Liver (tissue), 9 donors: ENCODE measurements around the gene ZMYND8. TPM values are rescaled to one million over a fixed set of nuclear protein-coding genes. Genes with fewer than 3 reads are reported as not detected.
A peak's percentile ranks its signal among the peaks of the same experiment; 100 is the strongest.

Experiments used
- DNase-seq: peaks from one replicate; pipeline ENCODE4 v3.0.0-alpha.2; 2017; ENCODE audit warnings: low spot score
- H3K27ac ChIP-seq, 2 donors: one replicate each; pipeline ENCODE4 v1.7.0; 2013; ENCODE audit warnings: inconsistent platforms in 2 of 2, low read length in 2 of 2, control low read depth in 1 of 2, low read depth in 1 of 2, mild to moderate bottlenecking in 1 of 2
- H3K27me3 ChIP-seq, 4 donors: one replicate each; pipeline versions ENCODE4 v1.6.1 to v1.7.0; 2013; ENCODE audit warnings: low read length in 3 of 4, inconsistent platforms in 1 of 4, mild to moderate bottlenecking in 1 of 4, moderate library complexity in 1 of 4; ENCODE audit not compliant: control insufficient read depth in 4 of 4, insufficient read depth in 4 of 4
- H3K36me3 ChIP-seq, 4 donors: one replicate each; pipeline versions ENCODE4 v1.6.1 to v1.7.0; 2013; ENCODE audit warnings: low read length in 3 of 4, mild to moderate bottlenecking in 3 of 4, low read depth in 1 of 4, moderate library complexity in 1 of 4; ENCODE audit not compliant: control insufficient read depth in 4 of 4, insufficient read depth in 3 of 4
- H3K4me1 ChIP-seq, 4 donors: one replicate each; pipeline versions ENCODE4 v1.6.1 to v1.7.0; 2013; ENCODE audit warnings: low read length in 3 of 4, mild to moderate bottlenecking in 3 of 4, moderate library complexity in 1 of 4; ENCODE audit not compliant: control insufficient read depth in 4 of 4, insufficient read depth in 4 of 4
- H3K4me3 ChIP-seq, 3 donors: one replicate each; pipeline versions ENCODE4 v1.6.1 to v1.7.0; 2013; ENCODE audit warnings: low read length in 3 of 3, control low read depth in 1 of 3, low read depth in 1 of 3, mild to moderate bottlenecking in 1 of 3
- H3K9ac ChIP-seq, 2 donors: one replicate each; pipeline ENCODE4 v1.7.0; 2013; ENCODE audit warnings: low read length in 2 of 2, mild to moderate bottlenecking in 2 of 2, moderate library complexity in 2 of 2, control low read depth in 1 of 2, low read depth in 1 of 2
- H3K9me3 ChIP-seq, 4 donors: one replicate each; pipeline versions ENCODE4 v1.6.1 to v1.7.0; 2013; ENCODE audit warnings: low read length in 3 of 4; ENCODE audit not compliant: control insufficient read depth in 4 of 4
- EGR1 ChIP-seq, 2 donors: IDR thresholded peaks; 2 replicates each; pipeline ENCODE4 v1.6.1; 2016 to 2018; ENCODE audit warnings: antibody characterized with exemption in 2 of 2, low read depth in 2 of 2
- FOXA1 ChIP-seq: IDR thresholded peaks from 2 replicates; pipeline ENCODE4 v1.6.1; 2016; ENCODE audit warnings: antibody characterized with exemption
- HNF4A ChIP-seq, 2 donors: conservative IDR thresholded peaks; 2 replicates each; pipeline ENCODE4 v1.6.1; 2016; ENCODE audit warnings: antibody characterized with exemption in 2 of 2, mild to moderate bottlenecking in 2 of 2
- HNF4G ChIP-seq: IDR thresholded peaks from 2 replicates; pipeline ENCODE4 v1.6.1; 2016; ENCODE audit warnings: antibody characterized with exemption
- NR2F2 ChIP-seq: IDR thresholded peaks from 2 replicates; pipeline ENCODE4 v1.6.1; 2016; ENCODE audit warnings: antibody characterized with exemption
- RAD21 ChIP-seq, 2 donors: IDR thresholded peaks; 2 replicates each; pipeline ENCODE4 v1.6.1; 2016; ENCODE audit warnings: antibody characterized with exemption in 2 of 2, mild to moderate bottlenecking in 2 of 2
- RXRA ChIP-seq, 2 donors: IDR thresholded peaks; 2 replicates each; pipeline ENCODE4 v1.6.1; 2017 to 2018; ENCODE audit warnings: antibody characterized with exemption in 2 of 2, mild to moderate bottlenecking in 1 of 2
- SP1 ChIP-seq: IDR thresholded peaks from 2 replicates; pipeline ENCODE4 v1.6.1; 2018; ENCODE audit warnings: antibody characterized with exemption, mild to moderate bottlenecking
- TAF1 ChIP-seq: conservative IDR thresholded peaks from 2 replicates; pipeline ENCODE4 v1.6.1; 2016; ENCODE audit warnings: antibody characterized with exemption, mild to moderate bottlenecking
- YY1 ChIP-seq: IDR thresholded peaks from 2 replicates; pipeline ENCODE4 v1.6.1; 2016; ENCODE audit warnings: antibody characterized with exemption, mild to moderate bottlenecking
- WGBS: extraction: QIAGEN DNeasy Blood & Tissue Kit; methylation state at CpG from one replicate; pipeline ENCODE4 v1.1.7; 2013; 5-methylcytosine and 5-hydroxymethylcytosine counted together
- polyA plus RNA-seq, 2 donors: library from polyadenylated mRNA; stranded (reverse) in 1 of 2; unstranded in 1 of 2; fragments of 200-250 nt in 1 of 2; fragments of >200 nt in 1 of 2; fragmentation: Nextera tagmentation in 1 of 2; extraction: Ambion mirVana in 1 of 2; gene quantifications; one replicate each; pipeline versions ENCODE4 v1.2.1 to v1.2.3, GENCODE V29; 2013 to 2015
- total RNA-seq, 2 donors: library from RNA; depleted of rRNA; stranded (reverse); fragments of >200 nt; gene quantifications; one replicate each; pipeline ENCODE4 v1.2.3, GENCODE V29; 2014
- TF ChIP-seq, protein P1 (sequence below): IDR thresholded peaks from 2 replicates; pipeline ENCODE4 v1.6.1; 2016; ENCODE audit warnings: antibody characterized with exemption
- TF ChIP-seq, protein P2 (sequence below): IDR thresholded peaks from 2 replicates; pipeline ENCODE4 v1.6.1; 2016; ENCODE audit warnings: antibody characterized with exemption, mild to moderate bottlenecking
- TF ChIP-seq, protein P3 (sequence below): IDR thresholded peaks from 2 replicates; pipeline ENCODE4 v1.6.1; 2016; ENCODE audit warnings: antibody characterized with exemption
- TF ChIP-seq, protein P4 (sequence below): IDR thresholded peaks from 2 replicates; pipeline ENCODE4 v1.6.1; 2016; ENCODE audit warnings: antibody characterized with exemption
- donor health status: healthy.
- donor health status: healthy.
- donor health status: healthy.
- donor health status: healthy.
- donor health status: healthy.

The ZMYND8 gene
- total and polyA plus RNA-seq, 4 donors = 3.3 to 23.5 (median 6.8) TPM

DNA sequence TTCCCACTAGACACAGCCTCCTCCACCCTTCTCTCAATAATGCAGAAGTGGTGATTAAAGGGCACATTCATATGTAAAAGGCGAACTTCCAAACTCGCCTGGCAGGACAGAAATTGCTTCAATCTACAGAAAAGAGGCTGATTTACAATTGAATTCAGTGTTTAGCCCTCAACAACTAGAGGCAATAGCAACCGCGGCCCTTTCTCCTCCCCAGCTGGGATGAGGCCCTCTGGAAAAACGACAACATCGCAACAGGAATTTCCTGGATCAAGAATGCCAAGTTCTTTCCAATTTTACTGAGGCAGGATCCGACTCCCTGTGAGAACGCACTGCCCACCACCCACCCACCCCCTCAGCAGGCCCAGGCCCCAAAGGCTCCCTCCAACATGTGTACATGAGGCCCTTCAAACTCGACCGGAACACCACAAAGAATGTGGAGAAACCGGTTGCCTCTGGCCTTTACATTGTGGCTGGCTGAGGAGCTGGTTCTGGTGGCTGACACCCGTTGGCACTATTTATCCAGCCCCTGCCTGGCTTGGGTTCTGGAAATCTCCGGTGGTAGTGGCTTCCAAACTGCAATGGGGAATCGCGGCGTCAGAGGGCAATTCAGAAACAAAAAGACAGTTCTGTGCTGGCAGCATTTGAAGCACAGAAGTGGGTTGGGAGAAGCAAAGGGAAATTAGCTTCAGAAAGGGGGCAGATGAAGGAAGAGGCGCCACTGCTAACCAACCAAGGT lies 36.8 kb downstream of the ZMYND8 start:
- 58% methylated on average over 17 of the region's 17 CpGs for WGBS
- no peaks in the 10 kb centered on the region for H3K36me3 ChIP-seq
- no peak for DNase-seq
- TF ChIP-seq, protein P1, sequence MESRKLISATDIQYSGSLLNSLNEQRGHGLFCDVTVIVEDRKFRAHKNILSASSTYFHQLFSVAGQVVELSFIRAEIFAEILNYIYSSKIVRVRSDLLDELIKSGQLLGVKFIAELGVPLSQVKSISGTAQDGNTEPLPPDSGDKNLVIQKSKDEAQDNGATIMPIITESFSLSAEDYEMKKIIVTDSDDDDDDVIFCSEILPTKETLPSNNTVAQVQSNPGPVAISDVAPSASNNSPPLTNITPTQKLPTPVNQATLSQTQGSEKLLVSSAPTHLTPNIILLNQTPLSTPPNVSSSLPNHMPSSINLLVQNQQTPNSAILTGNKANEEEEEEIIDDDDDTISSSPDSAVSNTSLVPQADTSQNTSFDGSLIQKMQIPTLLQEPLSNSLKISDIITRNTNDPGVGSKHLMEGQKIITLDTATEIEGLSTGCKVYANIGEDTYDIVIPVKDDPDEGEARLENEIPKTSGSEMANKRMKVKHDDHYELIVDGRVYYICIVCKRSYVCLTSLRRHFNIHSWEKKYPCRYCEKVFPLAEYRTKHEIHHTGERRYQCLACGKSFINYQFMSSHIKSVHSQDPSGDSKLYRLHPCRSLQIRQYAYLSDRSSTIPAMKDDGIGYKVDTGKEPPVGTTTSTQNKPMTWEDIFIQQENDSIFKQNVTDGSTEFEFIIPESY = no peak
- TF ChIP-seq, protein P2, sequence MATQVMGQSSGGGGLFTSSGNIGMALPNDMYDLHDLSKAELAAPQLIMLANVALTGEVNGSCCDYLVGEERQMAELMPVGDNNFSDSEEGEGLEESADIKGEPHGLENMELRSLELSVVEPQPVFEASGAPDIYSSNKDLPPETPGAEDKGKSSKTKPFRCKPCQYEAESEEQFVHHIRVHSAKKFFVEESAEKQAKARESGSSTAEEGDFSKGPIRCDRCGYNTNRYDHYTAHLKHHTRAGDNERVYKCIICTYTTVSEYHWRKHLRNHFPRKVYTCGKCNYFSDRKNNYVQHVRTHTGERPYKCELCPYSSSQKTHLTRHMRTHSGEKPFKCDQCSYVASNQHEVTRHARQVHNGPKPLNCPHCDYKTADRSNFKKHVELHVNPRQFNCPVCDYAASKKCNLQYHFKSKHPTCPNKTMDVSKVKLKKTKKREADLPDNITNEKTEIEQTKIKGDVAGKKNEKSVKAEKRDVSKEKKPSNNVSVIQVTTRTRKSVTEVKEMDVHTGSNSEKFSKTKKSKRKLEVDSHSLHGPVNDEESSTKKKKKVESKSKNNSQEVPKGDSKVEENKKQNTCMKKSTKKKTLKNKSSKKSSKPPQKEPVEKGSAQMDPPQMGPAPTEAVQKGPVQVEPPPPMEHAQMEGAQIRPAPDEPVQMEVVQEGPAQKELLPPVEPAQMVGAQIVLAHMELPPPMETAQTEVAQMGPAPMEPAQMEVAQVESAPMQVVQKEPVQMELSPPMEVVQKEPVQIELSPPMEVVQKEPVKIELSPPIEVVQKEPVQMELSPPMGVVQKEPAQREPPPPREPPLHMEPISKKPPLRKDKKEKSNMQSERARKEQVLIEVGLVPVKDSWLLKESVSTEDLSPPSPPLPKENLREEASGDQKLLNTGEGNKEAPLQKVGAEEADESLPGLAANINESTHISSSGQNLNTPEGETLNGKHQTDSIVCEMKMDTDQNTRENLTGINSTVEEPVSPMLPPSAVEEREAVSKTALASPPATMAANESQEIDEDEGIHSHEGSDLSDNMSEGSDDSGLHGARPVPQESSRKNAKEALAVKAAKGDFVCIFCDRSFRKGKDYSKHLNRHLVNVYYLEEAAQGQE = peak; percentile 30
- TF ChIP-seq SP1 (peak; percentile 16), RAD21 (IDR thresholded peaks at IDR 0.05) (no peak), NR2F2 (no peak), YY1 (no peak)
- TF ChIP-seq, protein P3, sequence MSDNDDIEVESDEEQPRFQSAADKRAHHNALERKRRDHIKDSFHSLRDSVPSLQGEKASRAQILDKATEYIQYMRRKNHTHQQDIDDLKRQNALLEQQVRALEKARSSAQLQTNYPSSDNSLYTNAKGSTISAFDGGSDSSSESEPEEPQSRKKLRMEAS = no peak
- peak overlapping the region; percentile 93 to 98 for H3K27ac ChIP-seq
- no peaks in the 10 kb centered on the region for H3K9me3 ChIP-seq
- peak overlapping the region; percentile 73 for H3K9ac ChIP-seq
- no peak overlapping the region for H3K4me3 ChIP-seq
- peaks cover 20 to 32% (median 26%) of the 10 kb centered on the region in 4 donors for H3K4me1 ChIP-seq
- no peaks in the 10 kb centered on the region for H3K27me3 ChIP-seq

DNA sequence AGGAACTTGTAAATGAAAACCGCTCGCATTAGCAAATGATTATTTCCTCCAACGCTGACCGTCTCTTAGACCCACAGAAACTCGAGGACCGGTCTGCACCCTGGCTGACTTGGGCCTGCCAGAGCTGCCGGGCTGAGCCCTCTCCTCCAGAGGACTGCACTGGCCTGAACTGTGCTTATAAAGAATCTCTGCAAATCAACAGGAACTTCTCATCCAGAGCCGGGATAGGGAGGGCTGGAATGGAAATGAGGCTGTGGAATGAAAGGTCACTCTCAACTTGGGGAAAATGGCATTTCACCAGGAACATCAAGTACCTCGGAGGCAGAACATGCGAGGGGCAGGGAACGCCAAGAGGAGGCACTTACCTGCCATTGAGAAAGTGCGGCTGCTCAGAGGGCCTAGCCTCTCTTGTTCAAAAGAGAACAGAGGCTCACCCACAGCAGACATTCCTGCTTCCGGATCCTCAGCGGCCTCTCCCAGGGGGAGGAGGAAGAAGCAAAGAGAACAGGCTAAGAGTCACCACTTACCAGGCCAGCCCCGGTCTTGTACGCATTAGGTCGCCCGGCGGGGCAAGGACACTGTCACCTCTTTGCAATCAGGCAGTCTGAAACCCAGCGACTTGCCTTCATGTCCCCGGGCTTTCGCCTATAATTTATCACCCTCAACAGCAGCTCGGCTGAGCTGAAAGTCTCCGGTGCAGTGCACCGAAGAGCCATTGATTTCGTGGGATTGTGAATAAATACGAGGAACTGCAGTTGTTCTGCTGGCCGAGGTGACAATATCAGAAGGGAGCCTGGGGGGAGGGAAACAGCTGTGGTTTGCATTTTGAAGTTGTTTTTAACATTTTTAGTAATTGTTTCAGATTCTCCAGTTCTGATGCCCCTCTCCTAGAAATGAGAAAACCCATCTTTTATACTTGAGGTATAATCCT lies 37.6 kb downstream of the ZMYND8 start:
- Histone ChIP-seq H3K9me3 (no peaks in the 10 kb centered on the region), H3K9ac (peak overlapping the region; percentile 73), H3K27me3 (no peaks in the 10 kb centered on the region), H3K27ac (peak overlapping the region; percentile 93 to 98), H3K4me3 (peak overlapping the region in 1 of 3 donors; percentile 24), H3K4me1 (peaks cover 20 to 32% (median 26%) of the 10 kb centered on the region in 4 donors), H3K36me3 (no peaks in the 10 kb centered on the region)
- DNase-seq = no peak
- TF ChIP-seq TAF1 = peak; percentile 64
- TF ChIP-seq, protein P2 = no peak
- TF ChIP-seq HNF4A (conservative IDR thresholded peaks at IDR 0.05) = peak in 1 of 2 donors; percentile 32
- peak; percentile 19 to 82 for TF ChIP-seq RXRA (IDR thresholded peaks at IDR 0.05)
- TF ChIP-seq SP1 = peak; percentile 91
- peak; percentile 90 for TF ChIP-seq NR2F2
- TF ChIP-seq, protein P4, sequence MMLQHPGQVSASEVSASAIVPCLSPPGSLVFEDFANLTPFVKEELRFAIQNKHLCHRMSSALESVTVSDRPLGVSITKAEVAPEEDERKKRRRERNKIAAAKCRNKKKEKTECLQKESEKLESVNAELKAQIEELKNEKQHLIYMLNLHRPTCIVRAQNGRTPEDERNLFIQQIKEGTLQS = no peak
- no peak for TF ChIP-seq FOXA1
- peak in 1 of 2 donors; percentile 48 for TF ChIP-seq EGR1 (IDR thresholded peaks at IDR 0.05; ENCODE audit: low read depth in 2 of 2)
- TF ChIP-seq, protein P3 = peak; percentile 15
- peak; percentile 19 to 23 for TF ChIP-seq RAD21 (IDR thresholded peaks at IDR 0.05)
- TF ChIP-seq YY1 = peak; percentile 73
- peak; percentile 7 for TF ChIP-seq HNF4G
- 6% methylated on average over 28 of the region's 28 CpGs for WGBS
